Glutamatergic neuron (in vitro differentiated cells): ENCODE data around the gene ZNF280A. TPM values are rescaled to one million over a fixed set of nuclear protein-coding genes. Genes with fewer than 3 reads are reported as not detected.

Experiments used
- DNase-seq: peaks from one replicate; pipeline ENCODE4 v3.0.0; 2022
- H3K27ac Mint-ChIP-seq: one replicate; pipeline ENCODE4 v1.8.0; 2020; ENCODE audit warnings: mild to moderate bottlenecking, mixed read lengths, inconsistent platforms; ENCODE audit not compliant: unreplicated experiment
- H3K27me3 Mint-ChIP-seq: one replicate; pipeline ENCODE4 v1.8.0; 2020; ENCODE audit warnings: mild to moderate bottlenecking, moderate library complexity, mixed read lengths, inconsistent platforms; ENCODE audit not compliant: unreplicated experiment
- H3K36me3 Mint-ChIP-seq: one replicate; pipeline ENCODE4 v1.8.0; 2020; ENCODE audit warnings: mild to moderate bottlenecking, mixed read lengths, inconsistent platforms; ENCODE audit not compliant: unreplicated experiment
- H3K4me1 Mint-ChIP-seq: one replicate; pipeline ENCODE4 v1.8.0; 2020; ENCODE audit warnings: mild to moderate bottlenecking, low read depth, mixed read lengths, inconsistent platforms; ENCODE audit not compliant: unreplicated experiment
- H3K4me3 Mint-ChIP-seq: one replicate; pipeline ENCODE4 v1.8.0; 2020; ENCODE audit warnings: mild to moderate bottlenecking, mixed read lengths, inconsistent platforms; ENCODE audit not compliant: unreplicated experiment
- H3K9me3 Mint-ChIP-seq: one replicate; pipeline ENCODE4 v1.8.0; 2020; ENCODE audit warnings: mild to moderate bottlenecking, moderate library complexity, mixed read lengths, inconsistent platforms; ENCODE audit not compliant: unreplicated experiment
- CTCF ChIP-seq: fragments of 200-600 bp; sonication (generic); IDR thresholded peaks from one replicate; pipeline ENCODE4 v1.5.0; 2021; ENCODE audit not compliant: partially characterized antibody, unreplicated experiment
- total RNA-seq: library from RNA; stranded (reverse); fragmentation: NEBNext Ultra II Directional; extraction: Animal tissue kit (Norgen Biotek cat#: 25700); gene quantifications from one replicate; pipeline ENCODE4 v1.2.1, GENCODE V29; 2021; ENCODE audit not compliant: unreplicated experiment

The ZNF280A gene
- total RNA-seq, 1 donor from 2014 or later, result not detected

GRCh38 chr22:22546490-22546889 is 26.4 kb upstream of the ZNF280A start:
- H3K9me3 Mint-ChIP-seq, result no peaks in the 10 kb centered on the region
- H3K27me3 Mint-ChIP-seq, result peaks cover 6% of the 10 kb centered on the region
- TF ChIP-seq CTCF, result no peak
- no peak overlapping the region for H3K27ac Mint-ChIP-seq
- no peak overlapping the region for H3K4me3 Mint-ChIP-seq
- H3K36me3 Mint-ChIP-seq, result peaks cover 6% of the 10 kb centered on the region
- DNase-seq, result no peak
- H3K4me1 Mint-ChIP-seq, result no peaks in the 10 kb centered on the region

- Mint-ChIP-seq H3K9me3 (no peaks in the 10 kb centered on the region), H3K27me3 (peaks cover 4% of the 10 kb centered on the region), H3K4me1 (no peaks in the 10 kb centered on the region)
These were observed 25.0 kb upstream of the ZNF280A start for GRCh38 chr22:22545084-22545483.

GRCh38 chr22:22538226-22538989 is 18.3 kb upstream of the ZNF280A start:
- peaks cover 5% of the 10 kb centered on the region for H3K36me3 Mint-ChIP-seq
- peaks cover 5% of the 10 kb centered on the region for H3K27me3 Mint-ChIP-seq
- H3K4me1 Mint-ChIP-seq, result no peaks in the 10 kb centered on the region

More at GRCh38 chr22:22545084-22545483, 25.0 kb upstream of the ZNF280A start:
- TF ChIP-seq CTCF, result no peak
- DNase-seq, result no peak
- Mint-ChIP-seq H3K36me3 (peaks cover 4% of the 10 kb centered on the region), H3K27ac (no peak overlapping the region), H3K4me3 (no peak overlapping the region)

GRCh38 chr22:22536916-22537315 is 16.8 kb upstream of the ZNF280A start:
- H3K36me3 Mint-ChIP-seq, result peaks cover 5% of the 10 kb centered on the region
- H3K9me3 Mint-ChIP-seq, result peaks cover 3% of the 10 kb centered on the region
- H3K27me3 Mint-ChIP-seq, result peaks cover 5% of the 10 kb centered on the region
- no peaks in the 10 kb centered on the region for H3K4me1 Mint-ChIP-seq
- no peak for TF ChIP-seq CTCF
- no peak overlapping the region for H3K4me3 Mint-ChIP-seq
- H3K27ac Mint-ChIP-seq, result no peak overlapping the region
- DNase-seq, result no peak

More at GRCh38 chr22:22538226-22538989, 18.3 kb upstream of the ZNF280A start:
- no peak for DNase-seq
- no peak for TF ChIP-seq CTCF
- H3K27ac Mint-ChIP-seq, result no peak overlapping the region
- H3K4me3 Mint-ChIP-seq, result no peak overlapping the region
- H3K9me3 Mint-ChIP-seq, result peaks cover 3% of the 10 kb centered on the region

GRCh38 chr22:22536515-22536914 is 16.4 kb upstream of the ZNF280A start:
- H3K4me1 Mint-ChIP-seq, result no peaks in the 10 kb centered on the region
- peaks cover 5% of the 10 kb centered on the region for H3K36me3 Mint-ChIP-seq
- TF ChIP-seq CTCF, result no peak
- no peak overlapping the region for H3K27ac Mint-ChIP-seq
- peaks cover 3% of the 10 kb centered on the region for H3K9me3 Mint-ChIP-seq
- no peak for DNase-seq
- H3K4me3 Mint-ChIP-seq, result no peak overlapping the region
- peaks cover 5% of the 10 kb centered on the region for H3K27me3 Mint-ChIP-seq
